CD4-positive, alpha-beta T cell treated with Interleukin-4 for 4 hours (primary cell): ENCODE measurements around the gene DAAM2.

ENCODE experiments used
- DNase-seq: peaks from one replicate; pipeline ENCODE4 v3.0.0-alpha.2; 2020

Gene DAAM2

GRCh38 chr6:39936857-39937256 lies 144.7 kb downstream of the DAAM2 start:
- no peak for DNase-seq

- no peak for DNase-seq
These were observed 145.6 kb downstream of the DAAM2 start for GRCh38 chr6:39937686-39938333.

- DNase-seq = no peak
These were observed 146.8 kb downstream of the DAAM2 start for GRCh38 chr6:39938773-39939654.

- no peak for DNase-seq
These were observed 149.0 kb downstream of the DAAM2 start for GRCh38 chr6:39941138-39941537.

- no peak for DNase-seq
These were observed 149.6 kb downstream of the DAAM2 start for GRCh38 chr6:39941820-39942219.

GRCh38 chr6:39942903-39943580 lies 150.9 kb downstream of the DAAM2 start:
- no peak for DNase-seq

- no peak for DNase-seq
These were observed 153.4 kb downstream of the DAAM2 start for GRCh38 chr6:39945626-39946025.

GRCh38 chr6:39947611-39948068 lies 155.5 kb downstream of the DAAM2 start:
- DNase-seq = no peak

- no peak for DNase-seq
These were observed 156.1 kb downstream of the DAAM2 start for GRCh38 chr6:39948199-39948791.

GRCh38 chr6:39950125-39950720 lies 158.0 kb downstream of the DAAM2 start:
- no peak for DNase-seq

GRCh38 chr6:39951191-39951590 lies 159.0 kb downstream of the DAAM2 start:
- DNase-seq = no peak

- no peak for DNase-seq
These were observed 159.5 kb downstream of the DAAM2 start for GRCh38 chr6:39951716-39952115.

GRCh38 chr6:39952167-39952566 lies 160.0 kb downstream of the DAAM2 start:
- DNase-seq = no peak

GRCh38 chr6:39953076-39953618 lies 161.0 kb downstream of the DAAM2 start:
- no peak for DNase-seq
